ENCODE results near the gene TAGLN3.

GRCh38 chr3:111968319-111969054 lies 30.2 kb upstream of the TAGLN3 start:
- no peak for TF ChIP-seq ZNF274 (CRISPR knock-in tag; IDR thresholded peaks at IDR 0.05)
- TF ChIP-seq, protein P1, sequence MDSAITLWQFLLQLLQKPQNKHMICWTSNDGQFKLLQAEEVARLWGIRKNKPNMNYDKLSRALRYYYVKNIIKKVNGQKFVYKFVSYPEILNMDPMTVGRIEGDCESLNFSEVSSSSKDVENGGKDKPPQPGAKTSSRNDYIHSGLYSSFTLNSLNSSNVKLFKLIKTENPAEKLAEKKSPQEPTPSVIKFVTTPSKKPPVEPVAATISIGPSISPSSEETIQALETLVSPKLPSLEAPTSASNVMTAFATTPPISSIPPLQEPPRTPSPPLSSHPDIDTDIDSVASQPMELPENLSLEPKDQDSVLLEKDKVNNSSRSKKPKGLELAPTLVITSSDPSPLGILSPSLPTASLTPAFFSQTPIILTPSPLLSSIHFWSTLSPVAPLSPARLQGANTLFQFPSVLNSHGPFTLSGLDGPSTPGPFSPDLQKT (CRISPR knock-in tag; IDR thresholded peaks at IDR 0.05; ENCODE audit: borderline replicate concordance): no peak
